Measurements from ENCODE around the gene EGLN1.

DNA sequence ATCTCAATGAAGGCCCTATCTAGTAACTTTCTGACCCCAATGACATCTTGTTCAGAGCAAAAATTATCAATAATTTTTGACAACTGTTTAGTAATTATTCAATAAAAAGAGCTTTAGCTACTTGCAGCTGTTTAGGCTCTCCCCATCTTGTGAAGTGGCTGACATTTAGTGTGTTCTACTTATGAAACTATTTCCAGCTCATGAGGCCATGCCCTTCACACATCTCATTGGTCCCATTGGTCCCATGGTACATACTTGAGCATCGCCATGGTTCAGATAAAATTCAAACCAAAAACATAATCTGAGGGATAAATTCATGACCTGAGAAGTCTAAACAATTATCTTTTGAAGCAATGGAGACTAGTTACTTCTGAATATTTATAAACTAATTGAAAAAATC, 59.8 kb downstream of the EGLN1 start:
- TF ChIP-seq, protein P1, sequence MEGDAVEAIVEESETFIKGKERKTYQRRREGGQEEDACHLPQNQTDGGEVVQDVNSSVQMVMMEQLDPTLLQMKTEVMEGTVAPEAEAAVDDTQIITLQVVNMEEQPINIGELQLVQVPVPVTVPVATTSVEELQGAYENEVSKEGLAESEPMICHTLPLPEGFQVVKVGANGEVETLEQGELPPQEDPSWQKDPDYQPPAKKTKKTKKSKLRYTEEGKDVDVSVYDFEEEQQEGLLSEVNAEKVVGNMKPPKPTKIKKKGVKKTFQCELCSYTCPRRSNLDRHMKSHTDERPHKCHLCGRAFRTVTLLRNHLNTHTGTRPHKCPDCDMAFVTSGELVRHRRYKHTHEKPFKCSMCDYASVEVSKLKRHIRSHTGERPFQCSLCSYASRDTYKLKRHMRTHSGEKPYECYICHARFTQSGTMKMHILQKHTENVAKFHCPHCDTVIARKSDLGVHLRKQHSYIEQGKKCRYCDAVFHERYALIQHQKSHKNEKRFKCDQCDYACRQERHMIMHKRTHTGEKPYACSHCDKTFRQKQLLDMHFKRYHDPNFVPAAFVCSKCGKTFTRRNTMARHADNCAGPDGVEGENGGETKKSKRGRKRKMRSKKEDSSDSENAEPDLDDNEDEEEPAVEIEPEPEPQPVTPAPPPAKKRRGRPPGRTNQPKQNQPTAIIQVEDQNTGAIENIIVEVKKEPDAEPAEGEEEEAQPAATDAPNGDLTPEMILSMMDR (IDR thresholded peaks at IDR 0.05) = no peak
- TF ChIP-seq SIN3A (IDR thresholded peaks at IDR 0.05; ENCODE audit: borderline replicate concordance, insufficient read depth, low read depth, low read length) (no peak), POLR2AphosphoS5 (IDR thresholded peaks at IDR 0.05; ENCODE audit: low read depth, low read length) (no peak)
